ENCODE data around the gene UBE2G1.

- TF ChIP-seq EZH2 (IDR thresholded peaks at IDR 0.05; ENCODE audit: borderline replicate concordance, low read depth, low read length, severe bottlenecking) (no peak), CTCF (IDR thresholded peaks at IDR 0.05; ENCODE audit: borderline replicate concordance, extremely low read depth, low read length, poor library complexity, severe bottlenecking) (no peak)
Measured at GRCh38 chr17:4267402-4267801, 99.1 kb downstream of the UBE2G1 start.

Data from DND-41 (cell line).